ENCODE data around the gene PRKRIP1.
"Not testable (repeated sequence)": the region's sequence is repeated elsewhere in the genome, so short reads cannot be mapped to it uniquely, and the experiment has no call there.

Gene PRKRIP1

DNA sequence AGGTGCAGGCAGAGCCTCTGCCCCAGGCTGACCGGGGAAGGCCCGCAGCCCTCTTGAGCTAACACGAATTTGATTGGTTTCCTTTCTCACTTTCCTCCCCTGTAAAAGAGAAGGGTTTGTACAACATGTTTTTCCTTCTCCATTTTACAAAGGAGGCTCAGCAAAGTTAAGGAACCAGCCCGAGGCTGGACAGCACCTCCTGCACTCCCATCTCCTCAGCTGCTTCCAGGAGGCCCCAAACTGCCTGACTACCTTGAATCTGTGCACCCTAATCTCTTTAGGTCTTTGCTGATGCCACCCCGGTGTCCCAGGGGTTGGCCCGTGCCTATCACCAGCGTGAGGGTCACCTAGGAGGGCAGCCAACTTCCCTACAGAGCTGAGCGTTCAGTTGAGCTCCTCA lies 64.3 kb downstream of the PRKRIP1 start:
- DNase-seq: no peak

DNA sequence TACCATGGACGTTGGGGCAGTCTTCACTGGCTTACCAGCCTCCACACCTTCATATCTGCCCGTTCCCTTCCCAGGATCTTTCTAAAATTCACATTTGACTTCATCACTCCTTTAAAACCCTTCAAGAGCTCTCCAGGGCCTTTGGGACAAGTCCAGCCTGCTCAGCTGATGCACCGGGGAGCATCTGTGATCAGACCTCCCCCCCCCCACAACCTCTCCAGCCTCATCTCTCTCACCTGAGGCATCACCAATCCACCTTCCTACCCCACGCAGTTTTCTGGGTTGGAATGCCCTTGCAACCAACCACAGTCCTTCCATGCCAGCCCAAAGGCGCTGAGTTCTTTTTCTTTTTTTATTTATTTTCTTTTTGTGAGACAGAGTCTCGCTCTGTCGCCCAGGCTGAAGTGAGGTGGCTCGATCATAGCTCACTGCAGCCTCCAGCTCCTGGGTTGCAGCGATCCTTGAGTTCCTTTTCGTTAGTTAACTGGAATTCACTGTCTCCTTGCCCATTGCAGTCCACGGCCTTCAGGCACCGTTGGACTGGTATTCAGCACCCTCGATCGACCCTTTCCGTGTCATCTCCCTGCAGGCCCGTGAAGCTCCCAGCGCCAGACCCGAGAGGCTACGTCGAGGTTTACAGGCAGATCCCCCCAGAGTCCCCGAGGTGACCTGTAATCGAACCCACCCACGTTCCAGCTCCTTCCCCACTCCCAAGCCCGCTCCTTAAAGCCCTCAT lies 67.8 kb downstream of the PRKRIP1 start:
- DNase-seq: peak in 1 of 2 donors; percentile 14

DNA sequence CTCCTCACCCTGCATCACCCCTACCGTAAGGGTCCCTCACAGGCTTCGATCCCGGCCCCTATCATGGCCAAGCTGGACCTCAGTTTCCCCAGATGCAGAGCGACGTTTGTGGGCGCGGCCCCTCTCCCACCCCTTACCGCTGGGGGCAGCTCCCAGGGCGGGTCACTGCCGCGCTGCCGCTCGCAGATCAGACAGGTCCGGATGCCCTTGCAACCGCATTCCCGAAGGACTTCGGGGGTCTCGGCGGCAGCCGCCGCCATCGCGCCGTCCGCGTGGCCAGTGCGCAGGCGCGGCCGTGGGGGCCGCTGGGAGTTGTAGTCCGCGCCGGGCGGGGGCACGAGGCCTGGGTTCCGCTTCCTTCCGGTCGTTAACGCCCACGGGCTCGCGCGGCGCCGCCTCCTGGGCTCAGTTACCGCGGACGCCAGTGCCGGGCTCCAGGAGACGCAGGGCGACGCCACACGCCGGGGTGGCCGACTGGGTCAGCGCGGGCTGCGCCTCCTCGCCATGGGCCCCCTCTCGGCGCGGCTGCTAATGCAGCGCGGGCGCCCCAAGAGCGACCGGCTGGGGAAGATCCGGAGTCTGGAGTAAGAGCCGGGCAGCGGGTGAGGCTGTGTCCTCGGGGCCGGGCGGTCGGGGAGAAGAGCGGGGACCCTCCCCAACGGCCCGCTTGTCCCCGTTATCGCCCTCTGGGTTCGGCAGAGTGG lies 68.6 kb downstream of the PRKRIP1 start, which contains the start of the genes ALKBH4 and LRWD1:
Gene ALKBH4, minus strand, starts transcription at position 287 of the 704 bp plus-strand sequence. Its CDS starts 27 bp downstream, at position 260.
Gene LRWD1, plus strand, starts transcription at position 408 of the 704 bp plus-strand sequence. Its CDS starts 97 bp downstream, at position 505.
- peak; percentile 93 to 96 for DNase-seq

DNA sequence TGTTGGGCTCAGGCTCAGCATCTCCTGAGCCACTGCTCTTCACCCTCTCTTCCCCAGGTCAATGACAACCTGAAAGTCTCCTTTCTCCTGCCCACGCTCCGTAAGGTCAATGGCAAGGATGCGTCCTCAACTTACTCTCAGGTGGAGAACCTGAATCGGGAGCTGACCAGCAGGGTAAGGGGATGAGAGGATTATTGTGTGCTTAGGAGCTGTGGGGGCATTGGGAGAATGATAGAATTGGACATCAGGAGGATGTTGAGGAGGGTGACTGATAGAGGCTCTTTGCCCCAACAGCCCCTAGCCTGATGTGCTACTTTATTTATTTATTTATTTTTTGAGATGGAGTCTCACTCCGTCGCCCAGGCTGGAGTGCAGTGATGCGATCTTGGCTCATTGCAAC lies 69.9 kb downstream of the PRKRIP1 start:
- no peak for DNase-seq

DNA sequence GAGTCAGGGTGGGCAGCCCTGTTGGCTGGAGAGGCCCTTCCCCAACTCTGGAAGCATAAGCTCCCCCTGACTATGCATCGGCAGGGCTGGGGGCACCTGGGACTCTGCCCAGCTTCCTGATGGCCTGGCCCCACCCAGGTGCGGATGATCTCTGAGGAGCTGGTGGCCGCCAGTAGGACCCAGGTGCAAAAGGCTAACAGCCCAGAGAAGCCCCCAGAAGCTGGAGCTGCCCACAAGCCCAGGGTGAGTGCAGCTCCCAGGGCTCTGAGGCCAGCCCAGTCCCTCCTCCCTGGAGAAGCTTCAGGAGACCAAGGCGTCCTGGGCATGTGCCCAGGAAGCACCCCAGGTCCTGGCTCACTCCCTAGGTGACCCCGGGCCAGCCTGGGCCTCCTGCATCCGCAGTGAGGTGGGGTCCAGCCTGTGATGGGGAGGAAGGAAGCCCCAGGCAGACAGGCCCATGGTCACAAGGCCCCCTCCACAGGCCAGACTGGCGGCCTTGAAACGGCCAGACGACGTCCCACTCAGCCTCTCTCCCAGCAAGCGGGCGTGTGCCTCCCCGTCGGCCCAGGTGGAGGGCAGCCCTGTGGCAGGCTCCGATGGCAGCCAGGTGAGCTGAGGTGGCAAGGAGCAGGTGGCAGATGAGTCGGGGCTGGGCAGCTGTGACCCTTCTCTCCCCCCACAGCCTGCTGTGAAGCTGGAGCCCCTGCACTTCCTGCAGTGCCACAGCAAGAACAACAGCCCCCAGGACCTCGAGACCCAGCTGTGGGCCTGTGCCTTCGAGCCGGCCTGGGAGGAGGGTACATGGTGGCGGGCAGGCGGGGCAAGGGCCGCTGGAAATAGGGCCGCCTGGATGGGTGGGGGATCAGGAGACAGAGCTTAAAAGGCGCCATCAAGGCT lies 71.7 kb downstream of the PRKRIP1 start:
- no peak for DNase-seq

DNA sequence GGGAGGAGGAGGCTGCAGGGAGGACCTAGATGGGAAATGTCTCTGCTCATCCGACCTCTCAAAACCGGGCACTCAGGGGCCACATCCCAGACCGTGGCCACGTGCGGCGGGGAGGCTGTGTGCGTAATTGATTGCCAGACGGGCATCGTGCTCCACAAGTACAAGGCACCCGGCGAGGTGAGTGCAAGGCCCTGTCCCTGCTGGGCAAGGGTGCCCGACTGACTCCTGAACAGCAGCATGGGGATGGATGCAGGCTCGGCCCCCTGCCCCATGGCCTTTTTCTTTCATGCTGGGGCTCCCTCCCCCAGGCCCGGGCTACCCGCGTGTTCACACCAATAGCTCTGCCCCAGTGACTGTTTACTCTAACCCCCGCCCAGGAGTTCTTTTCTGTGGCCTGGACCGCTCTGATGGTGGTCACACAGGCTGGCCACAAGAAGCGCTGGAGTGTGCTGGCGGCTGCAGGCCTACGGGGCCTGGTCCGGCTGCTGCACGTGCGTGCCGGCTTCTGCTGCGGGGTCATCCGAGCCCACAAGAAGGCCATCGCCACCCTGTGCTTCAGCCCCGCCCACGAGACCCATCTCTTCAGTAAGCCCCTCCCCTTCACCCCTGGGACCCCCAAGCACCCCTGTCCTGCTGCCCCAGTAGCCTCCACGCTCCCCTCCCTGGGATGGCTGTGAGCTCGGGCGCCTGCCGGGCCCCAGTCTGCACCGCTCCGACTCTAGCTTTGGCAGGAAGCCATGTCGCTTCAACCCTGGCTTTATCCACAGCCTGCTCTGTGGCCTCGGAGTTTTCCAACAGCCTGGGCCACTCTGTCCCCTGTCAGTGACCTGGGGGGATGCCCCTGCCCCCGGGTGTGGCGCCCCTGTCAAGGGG lies 72.6 kb downstream of the PRKRIP1 start:
- DNase-seq: no peak

DNA sequence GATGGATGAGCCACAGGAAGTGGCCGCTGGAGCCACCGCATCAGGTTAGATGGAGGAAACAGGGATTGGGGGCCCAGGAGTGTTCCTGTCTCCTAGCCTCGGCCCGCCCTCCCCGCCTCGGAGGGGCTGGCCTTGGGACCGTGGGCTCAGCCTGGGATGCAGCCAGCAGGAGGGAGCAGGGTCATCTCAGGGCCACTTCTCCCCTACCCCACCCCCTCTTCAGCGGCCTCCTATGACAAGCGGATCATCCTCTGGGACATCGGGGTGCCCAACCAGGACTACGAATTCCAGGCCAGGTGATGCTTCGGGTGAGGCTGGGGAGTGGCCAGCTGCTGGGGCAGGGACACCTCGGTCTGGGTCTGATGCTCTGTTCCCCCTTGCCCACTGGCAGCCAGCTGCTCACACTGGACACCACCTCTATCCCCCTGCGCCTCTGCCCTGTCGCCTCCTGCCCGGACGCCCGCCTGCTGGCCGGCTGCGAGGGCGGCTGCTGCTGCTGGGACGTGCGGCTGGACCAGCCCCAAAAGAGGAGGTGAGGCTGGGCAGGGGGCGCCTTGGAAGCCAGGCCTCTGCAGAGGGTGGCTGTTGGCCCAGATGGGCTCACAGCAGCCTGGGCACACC lies 73.3 kb downstream of the PRKRIP1 start:
- DNase-seq: no peak

DNA sequence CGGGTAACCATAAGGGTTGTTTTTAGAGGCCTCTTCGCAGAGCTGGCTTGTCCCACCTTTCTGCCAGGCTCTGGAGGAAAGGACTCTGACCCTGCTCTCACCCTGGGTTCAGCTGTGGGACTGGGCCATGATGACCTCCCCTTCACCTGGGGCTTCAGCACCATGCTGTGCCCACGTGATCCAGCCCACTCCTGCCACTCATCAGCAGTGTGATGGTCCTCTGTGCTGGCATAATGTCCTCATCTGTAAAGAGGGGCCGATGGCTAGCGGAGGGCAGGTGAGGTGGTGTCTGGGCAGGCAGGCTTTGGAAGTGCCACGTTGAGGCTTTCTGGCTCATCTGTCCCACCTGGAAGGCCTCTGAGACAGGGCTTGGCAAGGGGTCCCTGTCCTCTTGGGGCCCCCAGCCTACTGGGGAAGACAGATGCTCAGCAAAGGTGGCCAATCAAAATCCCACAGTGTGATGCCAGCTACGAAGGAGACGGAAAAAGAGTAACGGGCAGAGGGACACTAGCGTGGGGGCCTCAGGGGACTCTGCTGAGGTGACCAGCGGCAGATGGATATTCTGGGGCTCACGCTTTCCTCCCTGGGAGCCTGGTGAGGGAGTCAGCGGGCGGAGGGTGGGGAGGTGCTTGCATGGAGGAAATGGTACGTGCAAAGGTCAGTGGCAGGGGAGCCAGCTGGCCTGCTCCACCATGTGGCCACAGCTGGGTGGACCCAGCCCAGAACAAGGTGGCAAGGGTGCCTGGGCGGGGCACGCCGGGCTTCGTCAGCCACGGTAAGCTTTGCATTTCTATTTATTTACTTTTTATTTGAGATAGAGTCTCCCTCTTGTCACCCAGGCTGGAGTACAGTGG lies 74.0 kb downstream of the PRKRIP1 start:
- no peak for DNase-seq

DNA sequence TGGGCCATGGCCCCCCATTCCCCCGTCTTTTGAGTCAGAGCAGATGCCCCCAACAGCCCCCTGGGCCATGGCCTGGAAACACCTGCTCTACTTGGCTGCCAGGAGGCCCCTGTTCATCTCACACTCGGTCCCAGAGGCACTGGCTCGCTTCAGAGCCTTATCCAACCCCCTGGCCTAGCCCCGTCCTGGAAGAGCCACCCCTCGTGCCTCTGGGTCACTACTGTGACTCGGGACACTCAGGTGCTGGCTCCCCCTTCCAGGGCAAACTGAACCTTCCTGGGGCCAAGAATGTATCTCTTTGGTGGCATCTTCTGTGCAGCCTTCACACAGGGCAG lies 75.6 kb downstream of the PRKRIP1 start:
- DNase-seq: no peak

DNA sequence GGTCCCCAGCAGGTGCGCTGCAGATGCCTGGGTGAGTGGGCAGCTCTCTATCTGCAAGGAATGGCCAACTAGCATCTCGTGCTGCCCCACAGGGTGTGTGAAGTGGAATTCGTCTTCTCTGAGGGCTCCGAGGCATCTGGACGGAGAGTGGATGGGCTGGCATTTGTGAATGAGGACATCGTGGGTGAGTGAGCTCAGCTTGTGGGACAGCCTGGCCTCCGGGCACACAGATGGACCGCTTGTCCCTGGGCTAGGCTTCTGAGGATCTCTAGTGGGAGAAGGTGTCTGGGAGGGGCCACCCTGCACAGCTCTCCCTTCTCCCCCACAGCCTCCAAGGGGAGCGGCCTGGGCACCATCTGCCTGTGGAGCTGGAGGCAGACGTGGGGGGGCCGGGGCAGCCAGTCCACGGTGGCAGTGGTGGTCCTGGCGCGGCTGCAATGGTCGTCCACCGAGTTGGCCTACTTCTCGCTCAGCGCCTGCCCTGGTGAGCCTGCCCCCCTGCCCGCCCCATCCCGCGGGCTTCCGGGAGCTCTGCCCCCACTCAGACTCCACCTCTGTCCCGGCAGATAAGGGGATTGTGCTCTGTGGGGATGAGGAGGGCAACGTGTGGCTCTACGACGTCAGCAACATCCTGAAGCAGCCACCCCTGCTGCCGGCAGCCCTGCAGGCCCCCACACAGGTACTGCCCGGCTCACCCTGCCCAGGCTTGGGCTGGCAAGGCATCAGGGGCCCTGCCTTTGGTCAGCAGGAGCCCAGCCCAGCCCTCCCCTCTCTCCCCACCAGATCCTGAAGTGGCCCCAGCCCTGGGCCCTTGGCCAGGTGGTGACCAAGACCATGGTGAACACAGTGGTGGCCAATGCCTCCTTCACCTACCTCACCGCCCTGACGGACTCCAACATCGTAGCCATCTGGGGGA lies 76.2 kb downstream of the PRKRIP1 start:
- no peak for DNase-seq

DNA sequence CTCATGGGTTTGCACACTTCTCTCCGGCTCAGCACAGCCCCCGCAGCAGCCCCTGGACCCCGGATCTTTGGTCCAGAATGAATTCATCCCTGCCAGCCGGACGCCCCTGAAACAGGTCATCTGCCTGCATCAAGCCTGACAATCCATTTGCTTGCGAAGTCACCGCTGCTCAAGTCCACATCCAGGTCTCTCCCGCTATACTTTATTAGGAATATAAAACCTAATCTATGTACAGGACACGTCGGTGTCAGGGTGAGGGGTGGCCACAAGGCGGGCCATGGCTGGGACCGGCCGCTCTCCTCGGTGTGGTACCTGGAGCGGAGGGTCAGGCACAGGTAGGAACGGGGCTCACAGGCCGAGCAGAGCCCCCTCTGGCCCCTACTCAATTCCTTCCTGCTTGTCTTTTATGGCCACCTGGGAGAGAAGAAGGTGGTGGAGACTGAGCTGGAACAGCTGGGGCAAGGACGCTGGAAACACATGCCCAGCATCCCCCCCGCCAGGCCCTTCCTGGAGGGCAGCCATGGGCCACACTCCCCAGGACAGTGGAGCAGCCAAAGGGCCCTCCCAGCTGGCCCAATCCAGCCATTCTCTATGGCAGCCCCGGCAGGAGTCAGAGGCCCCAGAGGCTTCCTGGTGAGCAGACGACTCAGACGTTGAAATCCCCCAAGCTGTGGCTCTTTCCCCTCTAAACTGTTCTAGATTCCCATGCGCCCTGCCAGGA lies 77.3 kb downstream of the PRKRIP1 start:
- DNase-seq: no peak

DNA sequence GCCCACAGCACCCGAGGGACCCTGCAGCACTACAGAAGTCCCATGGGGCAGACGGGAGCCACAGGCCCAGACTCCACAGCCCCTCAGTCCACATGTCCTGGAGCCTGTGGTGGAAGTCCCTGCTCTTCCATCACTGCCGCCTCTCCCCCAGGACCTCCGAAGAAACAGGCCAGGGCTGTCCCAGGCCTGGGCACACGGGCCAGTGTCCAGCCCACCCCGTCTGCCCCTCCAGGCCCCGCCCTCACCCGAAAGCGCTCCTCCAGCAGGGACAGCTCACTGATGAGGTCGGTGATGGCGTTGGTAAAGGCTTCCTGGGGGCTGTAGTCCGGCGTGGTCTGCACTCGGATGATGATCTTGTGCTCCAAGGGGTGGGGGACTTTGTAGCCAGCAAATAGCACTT lies 78.0 kb downstream of the PRKRIP1 start:
- DNase-seq: not testable (repeated sequence)

DNA sequence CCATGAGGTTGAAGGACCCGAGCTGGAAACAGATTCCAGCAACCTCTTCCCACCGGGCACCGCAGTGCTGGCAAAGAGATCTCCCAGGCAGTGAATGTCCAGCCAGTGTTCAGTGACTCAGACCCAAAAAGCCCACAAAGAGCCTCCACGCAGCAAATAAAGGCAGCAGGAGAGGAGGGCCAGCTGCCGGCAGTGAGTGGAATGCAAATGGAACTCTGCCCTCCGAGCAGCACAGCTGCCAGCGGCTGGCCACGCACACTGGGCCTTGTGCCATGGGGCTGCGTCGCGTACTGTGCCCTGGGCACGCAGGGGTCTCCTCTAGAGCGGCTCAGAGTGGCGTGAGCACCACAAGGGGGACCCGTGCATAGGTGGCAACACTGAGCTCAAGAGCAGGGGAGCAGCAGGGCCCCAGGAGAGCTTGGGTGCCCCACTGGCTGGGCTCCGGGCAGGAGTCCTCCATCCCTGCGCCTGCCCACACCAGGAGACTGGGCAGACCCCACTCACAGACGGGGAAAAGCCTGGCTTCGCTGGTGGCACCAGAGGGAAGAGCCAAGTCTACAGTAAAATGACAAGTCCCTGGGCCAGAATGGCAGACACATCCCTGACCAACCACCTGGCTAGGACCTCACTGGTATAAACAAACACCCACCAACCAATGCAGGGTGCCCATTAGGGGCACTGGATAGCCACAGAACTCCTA lies 78.7 kb downstream of the PRKRIP1 start:
- DNase-seq: not testable (repeated sequence)

Measured in CD4-positive, alpha-beta T cell treated with Interferon alpha-2 for 1 hour (primary cell).